Measurements from ENCODE around the gene MAP3K12. TPM values are rescaled to one million over a fixed set of nuclear protein-coding genes. Genes with fewer than 3 reads are reported as not detected.
"Not testable (repeated sequence)": the region's sequence is repeated elsewhere in the genome, so short reads cannot be mapped to it uniquely, and the experiment has no call there.

MAP3K12 gene
- total and polyA plus RNA-seq, 5 experiments from 2014 or later: 2.4 to 23.8 (median 3.9) TPM

DNA sequence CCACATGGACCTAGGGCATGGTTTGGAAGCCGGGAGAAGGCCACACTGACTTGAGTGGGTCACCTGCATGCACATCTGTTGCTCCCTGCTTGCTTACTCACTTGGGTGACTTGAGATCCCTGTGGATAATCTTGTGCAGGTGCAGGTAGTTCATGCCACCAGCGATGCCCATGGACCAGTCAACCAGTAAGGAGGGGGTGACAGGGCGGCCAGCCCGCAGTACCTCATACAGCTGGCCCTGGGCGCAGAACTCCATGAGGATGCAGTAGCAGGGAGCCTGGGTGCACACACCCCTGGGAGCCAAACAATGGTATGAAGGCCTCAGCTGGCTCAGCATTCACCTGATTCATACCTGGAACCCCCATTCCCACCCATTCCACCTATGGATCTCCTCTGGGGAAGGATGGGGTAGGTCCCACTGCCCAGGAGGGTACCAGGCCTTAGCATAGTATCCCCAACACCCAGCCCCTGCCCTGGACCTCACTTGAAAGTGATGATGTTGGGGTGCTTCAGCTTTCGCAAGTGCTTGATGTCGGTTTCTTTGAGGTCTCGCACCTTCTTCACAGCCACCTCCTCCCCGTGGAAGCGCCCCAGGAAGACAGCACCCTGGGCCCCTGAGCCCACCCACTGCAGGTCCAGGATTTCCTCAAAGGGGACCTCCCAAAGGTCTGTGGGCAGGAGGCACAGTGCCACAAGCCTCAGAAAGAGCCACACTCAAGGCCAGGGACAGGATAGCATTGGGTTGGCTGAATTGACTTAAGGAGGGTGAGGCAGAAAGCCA lies 13.1 kb downstream of the MAP3K12 start:
- H3K4me3 Mint-ChIP-seq: peak overlapping the region in 1 of 10 donors; percentile 20
- peak overlapping the region in 7 of 10 donors; percentile 19 to 89 (median 82) for H3K27ac Mint-ChIP-seq
- no peaks in the 10 kb centered on the region for H3K9me3 Mint-ChIP-seq
- ATAC-seq (no peak), DNase-seq (no peak)
- H3K27me3 Mint-ChIP-seq: no peaks in the 10 kb centered on the region
- H3K36me3 Mint-ChIP-seq: peaks cover 0 to 39% (median 5%) of the 10 kb centered on the region in 3 donors
- H3K4me1 Mint-ChIP-seq: peaks cover 0 to 21% (median 8%) of the 10 kb centered on the region in 4 donors
- POLR2A ChIA-PET: interaction anchor here (1.0 kb wide), 1 partner anchor 15 kb away, joined by 5 read pairs; the partner anchor contains the start of gene TARBP2

DNA sequence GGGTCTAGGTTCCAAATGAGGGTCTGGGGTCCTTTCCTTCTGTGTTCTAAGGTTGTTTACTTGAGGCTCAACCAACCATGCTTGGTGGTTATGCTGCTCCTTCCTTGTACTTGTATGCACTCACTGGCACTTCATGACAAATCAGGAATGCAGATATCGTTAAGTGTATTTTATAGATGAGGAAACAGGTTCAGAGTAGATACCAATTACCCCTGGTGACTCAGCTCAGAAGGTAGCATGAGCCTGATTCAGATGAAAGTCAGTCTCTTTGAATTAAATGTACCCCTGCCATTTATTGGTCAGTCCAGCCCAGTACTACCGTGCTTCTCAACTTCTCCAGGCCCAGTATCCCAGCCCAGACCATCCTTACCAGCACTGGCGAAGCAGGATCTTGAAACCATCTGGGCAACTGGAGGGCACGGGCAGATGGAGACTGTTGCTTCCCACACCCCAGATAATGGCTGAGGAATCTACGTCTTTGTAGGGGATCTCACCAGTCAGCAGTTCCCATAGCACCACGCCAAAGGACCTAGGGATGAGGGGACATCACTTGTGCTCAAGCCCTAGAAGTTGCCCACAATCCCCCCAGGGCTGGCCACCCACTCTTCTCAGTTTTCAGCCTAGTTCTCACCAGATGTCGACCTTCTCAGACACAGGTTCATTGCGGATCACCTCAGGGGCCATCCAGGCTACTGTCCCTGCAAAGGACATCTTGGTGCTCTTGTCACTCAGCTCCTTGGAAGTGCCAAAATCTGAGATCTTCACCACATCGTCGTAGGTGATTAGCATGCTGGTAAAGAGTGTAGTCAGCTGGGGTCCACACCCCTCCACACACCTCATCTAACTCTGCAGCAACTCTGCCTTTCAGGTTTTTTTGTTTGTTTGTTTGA lies 14.3 kb downstream of the MAP3K12 start:
- H3K4me3 Mint-ChIP-seq: peak overlapping the region in 1 of 10 donors; percentile 52
- H3K36me3 Mint-ChIP-seq: peaks cover 0 to 49% (median 5%) of the 10 kb centered on the region in 3 donors
- H3K4me1 Mint-ChIP-seq: peaks cover 0 to 18% (median 8%) of the 10 kb centered on the region in 4 donors
- no peaks in the 10 kb centered on the region for H3K9me3 Mint-ChIP-seq
- peak overlapping the region in 5 of 10 donors; percentile 49 to 89 (median 78) for H3K27ac Mint-ChIP-seq
- POLR2A ChIA-PET: no interaction called here
- ATAC-seq (no peak), DNase-seq (no peak)
- H3K27me3 Mint-ChIP-seq: no peaks in the 10 kb centered on the region

DNA sequence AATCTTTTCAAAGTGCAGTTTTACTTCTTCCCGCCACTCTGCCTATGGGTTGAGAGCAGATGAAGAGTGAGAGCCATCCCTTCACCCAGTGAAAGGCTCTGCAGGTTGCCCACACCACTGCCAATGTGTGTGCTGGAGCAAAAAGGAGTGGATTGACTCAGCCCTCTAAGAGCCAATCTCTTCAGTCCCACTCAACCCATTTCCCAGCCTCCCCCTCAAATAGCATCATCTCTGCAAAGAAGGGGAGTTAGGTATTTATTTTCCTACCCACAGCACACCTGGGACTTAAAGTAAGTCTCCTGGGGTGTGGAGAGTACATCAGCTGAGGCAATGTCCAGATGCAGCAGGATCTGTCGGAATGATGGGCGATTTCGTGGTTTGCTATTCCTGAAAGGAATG lies 15.3 kb downstream of the MAP3K12 start:
- H3K4me1 Mint-ChIP-seq: peaks cover 0 to 19% (median 8%) of the 10 kb centered on the region in 4 donors
- no peak for ATAC-seq
- H3K9me3 Mint-ChIP-seq: no peaks in the 10 kb centered on the region
- no peaks in the 10 kb centered on the region for H3K27me3 Mint-ChIP-seq
- H3K4me3 Mint-ChIP-seq: peak overlapping the region in 1 of 10 donors; percentile 34
- POLR2A ChIA-PET: interaction anchor here (1.4 kb wide), 1 partner anchor 17 kb away, joined by 10 read pairs; the partner anchor contains the start of gene TARBP2
- DNase-seq: no peak
- H3K36me3 Mint-ChIP-seq: peaks cover 0 to 59% (median 5%) of the 10 kb centered on the region in 3 donors
- peak overlapping the region in 7 of 10 donors; percentile 34 to 77 (median 53) for H3K27ac Mint-ChIP-seq

GRCh38 chr12:53483225-53483978 lies 15.9 kb downstream of the MAP3K12 start:
- Mint-ChIP-seq H3K9me3 (no peaks in the 10 kb centered on the region), H3K4me1 (peaks cover 0 to 20% (median 8%) of the 10 kb centered on the region in 4 donors), H3K36me3 (peaks cover 0 to 65% (median 5%) of the 10 kb centered on the region in 3 donors), H3K4me3 (peak overlapping the region in 1 of 10 donors; percentile 34), H3K27ac (peak overlapping the region in 6 of 10 donors; percentile 34 to 79 (median 54)), H3K27me3 (no peaks in the 10 kb centered on the region)
- no peak for DNase-seq
- POLR2A ChIA-PET: interaction anchor here (1.0 to 1.8 kb wide), 5 partner anchors 10 to 42 kb away, joined by 3 to 10 read pairs (median 4); partner anchors contain the start of genes PRR13 and TARBP2
- ATAC-seq: no peak

DNA sequence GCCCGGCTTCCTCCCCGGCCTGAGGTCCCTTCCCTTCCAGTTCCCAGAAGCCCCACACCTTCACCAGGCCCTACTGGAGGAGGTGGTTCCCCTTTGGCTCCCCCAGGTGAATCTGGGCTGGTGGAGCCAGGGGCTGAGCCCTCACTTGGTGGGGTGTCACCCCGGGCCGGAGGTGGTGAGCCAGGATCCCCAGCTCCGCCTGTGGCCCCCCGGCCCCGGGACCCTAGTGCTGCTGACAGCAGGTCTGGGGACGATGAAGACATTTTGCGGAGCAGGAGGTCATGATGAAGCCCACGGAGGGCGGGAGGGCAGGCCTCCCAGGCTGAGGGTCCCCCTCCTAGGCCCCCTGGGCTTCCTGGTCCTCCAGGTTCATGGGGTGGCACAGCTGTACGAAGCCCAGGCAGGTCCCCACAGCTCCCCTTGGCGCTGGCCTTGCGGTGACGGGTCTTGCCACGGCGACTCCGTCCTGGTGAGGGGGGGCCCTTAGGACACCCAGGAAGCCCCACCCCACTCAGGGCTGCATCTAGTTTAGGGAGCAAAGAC lies 16.6 kb downstream of the MAP3K12 start:
- Mint-ChIP-seq H3K36me3 (peaks cover 0 to 72% (median 5%) of the 10 kb centered on the region in 3 donors), H3K9me3 (no peaks in the 10 kb centered on the region)
- POLR2A ChIA-PET: interaction anchor here (1.0 to 1.8 kb wide), 10 partner anchors 9 to 41 kb away, joined by 3 to 10 read pairs (median 4); partner anchors contain the start of genes PCBP2, PRR13 and TARBP2

DNA sequence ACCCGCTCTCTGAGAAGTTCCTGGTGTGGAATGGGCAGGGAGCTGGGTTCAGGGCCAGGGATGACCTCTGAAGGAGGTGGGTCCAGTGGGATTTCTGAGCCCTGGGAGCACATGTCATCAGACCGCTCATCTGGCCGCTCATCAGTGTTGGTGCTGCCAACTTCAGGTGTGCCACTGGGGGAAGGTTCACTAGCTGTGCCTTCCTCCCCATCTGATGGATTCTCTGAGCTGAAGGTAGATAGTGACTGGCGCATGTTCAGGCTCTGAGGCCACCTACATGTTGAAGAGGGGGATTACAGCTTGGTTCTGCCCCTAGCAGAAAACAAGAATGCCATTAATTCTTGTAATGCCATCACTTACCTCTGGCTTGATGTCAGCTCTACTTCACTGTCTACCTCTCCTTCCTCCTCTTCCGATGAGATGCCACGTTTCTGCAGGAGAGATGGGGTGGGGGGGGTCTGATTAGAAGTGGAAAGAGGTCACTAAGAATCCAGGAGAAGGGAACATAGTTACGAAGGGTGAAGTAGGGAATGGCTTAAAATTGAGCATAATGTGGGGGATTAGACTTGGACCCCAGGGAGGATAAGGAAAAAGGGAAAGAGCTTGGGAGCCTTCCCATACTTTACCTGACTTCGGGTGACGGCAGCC lies 17.2 kb downstream of the MAP3K12 start:
- Mint-ChIP-seq H3K9me3 (no peaks in the 10 kb centered on the region), H3K4me3 (no peak overlapping the region), H3K27me3 (no peaks in the 10 kb centered on the region), H3K27ac (peak overlapping the region in 9 of 10 donors; percentile 8 to 94 (median 48)), H3K4me1 (peaks cover under 1 to 16% (median 4%) of the 10 kb centered on the region in 4 donors), H3K36me3 (peaks cover 0 to 78% (median 5%) of the 10 kb centered on the region in 3 donors)
- POLR2A ChIA-PET: interaction anchor here (1.0 to 1.8 kb wide), 11 partner anchors 9 to 41 kb away, joined by 3 to 6 read pairs (median 4); partner anchors contain the start of genes PCBP2, PRR13 and TARBP2
- DNase-seq (peak in 1 of 10 donors; percentile 30), ATAC-seq (peak; percentile 32 to 81)

More for the DNA sequence above, 16.6 kb downstream of the MAP3K12 start:
- Mint-ChIP-seq H3K4me1 (peaks cover 0 to 20% (median 4%) of the 10 kb centered on the region in 4 donors), H3K27ac (peak overlapping the region in 2 of 10 donors; percentile 49 to 79), H3K27me3 (no peaks in the 10 kb centered on the region), H3K4me3 (no peak overlapping the region)
- DNase-seq (no peak), ATAC-seq (peak in 1 of 2 donors; percentile 4)

DNA sequence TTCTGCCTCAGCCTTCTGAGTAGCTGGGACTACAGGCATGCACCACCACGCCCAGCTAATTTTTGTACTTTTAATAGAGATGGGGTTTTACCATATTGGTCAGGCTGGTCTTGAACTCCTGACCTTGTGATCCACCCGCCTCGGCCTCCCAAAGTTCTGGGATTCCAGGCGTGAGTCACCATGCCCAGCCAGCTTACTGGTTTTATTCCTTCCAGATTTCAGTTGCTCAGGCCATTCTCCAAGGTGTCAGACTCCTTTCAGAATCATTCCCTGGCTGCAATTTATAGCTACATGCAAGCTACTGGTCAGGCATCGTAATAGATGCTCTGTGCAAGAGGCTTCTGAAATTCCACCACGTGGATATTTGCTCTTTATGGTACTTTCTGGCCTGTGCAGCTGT lies 17.8 kb downstream of the MAP3K12 start:
- Mint-ChIP-seq H3K36me3 (peaks cover 0 to 84% (median 5%) of the 10 kb centered on the region in 3 donors), H3K27ac (peak overlapping the region in 3 of 10 donors; percentile 17 to 48 (median 46)), H3K4me1 (peaks cover 5 to 18% (median 10%) of the 10 kb centered on the region in 4 donors)
- H3K4me3 Mint-ChIP-seq, H3K9me3 Mint-ChIP-seq, ATAC-seq, H3K27me3 Mint-ChIP-seq, DNase-seq: not testable (repeated sequence)
- POLR2A ChIA-PET: interaction anchor here (1.0 to 1.8 kb wide), 8 partner anchors 8 to 35 kb away, joined by 3 to 6 read pairs (median 4); partner anchors contain the start of genes PCBP2 and TARBP2

- Mint-ChIP-seq H3K27ac (peak overlapping the region in 2 of 10 donors; percentile 17 to 40), H3K36me3 (peaks cover 0 to 91% (median 5%) of the 10 kb centered on the region in 3 donors), H3K4me3 (no peak overlapping the region), H3K9me3 (no peaks in the 10 kb centered on the region), H3K27me3 (no peaks in the 10 kb centered on the region), H3K4me1 (peaks cover 5 to 20% (median 14%) of the 10 kb centered on the region in 4 donors)
- POLR2A ChIA-PET: interaction anchor here (1.0 to 1.7 kb wide), 4 partner anchors 13 to 22 kb away, joined by 3 to 6 read pairs (median 4); partner anchors contain the start of gene TARBP2
- DNase-seq (no peak), ATAC-seq (no peak)
Measured at GRCh38 chr12:53480491-53481442, 18.5 kb downstream of the MAP3K12 start.

DNA sequence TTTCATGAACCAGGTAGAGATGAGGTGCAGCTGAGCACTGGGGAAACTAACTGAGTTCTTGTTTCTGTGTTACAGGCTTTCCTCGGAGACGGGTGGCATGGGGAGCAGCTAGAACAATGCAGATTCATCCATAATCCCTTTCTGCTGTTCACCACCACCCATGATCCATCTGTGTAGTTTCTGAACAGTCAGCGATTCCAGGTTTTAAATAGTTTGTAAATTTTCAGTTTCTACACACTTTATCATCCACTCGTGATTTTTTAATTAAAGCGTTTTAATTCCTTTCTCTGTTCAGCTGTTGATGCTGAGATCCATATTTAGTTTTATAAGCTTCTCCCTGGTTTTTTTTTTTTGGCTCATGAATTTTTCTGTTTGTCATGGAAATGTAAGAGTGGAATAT lies 19.9 kb downstream of the MAP3K12 start:
- Mint-ChIP-seq H3K27ac (peak overlapping the region in 4 of 10 donors; percentile 50 to 63 (median 57)), H3K4me1 (peaks cover 15 to 32% (median 24%) of the 10 kb centered on the region in 4 donors), H3K9me3 (no peaks in the 10 kb centered on the region), H3K36me3 (peaks cover 0 to 91% (median 5%) of the 10 kb centered on the region in 3 donors), H3K27me3 (no peaks in the 10 kb centered on the region), H3K4me3 (no peak overlapping the region)
- POLR2A ChIA-PET: no interaction called here
- ATAC-seq (no peak), DNase-seq (no peak)

DNA sequence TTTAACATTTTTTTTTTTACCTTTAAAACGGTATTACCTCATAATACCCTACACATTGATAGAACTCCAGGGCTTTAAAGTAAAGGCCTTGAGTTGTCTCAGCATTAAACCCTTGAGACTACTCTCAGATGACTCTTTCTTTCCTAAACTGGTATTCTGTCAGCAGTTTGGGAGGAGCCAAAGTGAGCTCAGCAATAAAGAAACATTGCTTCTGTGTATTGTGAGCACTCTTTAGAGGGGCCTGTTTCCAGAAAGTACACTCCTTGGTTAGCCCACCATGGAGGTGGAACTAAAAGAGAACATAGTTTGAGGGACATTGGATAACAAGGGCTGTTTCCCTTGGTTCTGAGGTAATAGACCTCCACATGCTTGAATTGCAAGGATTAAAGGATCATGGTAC lies 20.4 kb downstream of the MAP3K12 start:
- Mint-ChIP-seq H3K27ac (peak overlapping the region in 3 of 10 donors; percentile 50 to 63 (median 51)), H3K27me3 (no peaks in the 10 kb centered on the region), H3K4me3 (no peak overlapping the region), H3K4me1 (peaks cover 19 to 37% (median 28%) of the 10 kb centered on the region in 4 donors), H3K36me3 (peaks cover 0 to 93% (median 6%) of the 10 kb centered on the region in 3 donors), H3K9me3 (no peaks in the 10 kb centered on the region)
- no peak for ATAC-seq
- POLR2A ChIA-PET: interaction anchor here (0.9 to 3.9 kb wide), 3 partner anchors 10 to 21 kb away, joined by 3 to 14 read pairs (median 6); partner anchors contain the start of gene MAP3K12
- no peak for DNase-seq
